Nephron (organoid): Measurements from ENCODE around the gene KCNAB1.

Experiments used
- H3K27ac Mint-ChIP-seq, 3 experiments: 2 replicates each; pipeline ENCODE4 v1.8.0; 2020; ENCODE audit warnings: mixed read lengths in 3 of 3, mild to moderate bottlenecking in 2 of 3, moderate library complexity in 1 of 3
- H3K27me3 Mint-ChIP-seq: 2 replicates; pipeline ENCODE4 v1.8.0; 2021; ENCODE audit warnings: low read depth, mild to moderate bottlenecking, moderate library complexity, mixed read lengths
- H3K36me3 Mint-ChIP-seq: 2 replicates; pipeline ENCODE4 v1.8.0; 2020; ENCODE audit warnings: low read depth, mixed read lengths
- H3K4me1 Mint-ChIP-seq: 2 replicates; pipeline ENCODE4 v1.8.0; 2020; ENCODE audit warnings: mixed read lengths
- H3K4me3 Mint-ChIP-seq, 3 experiments: 2 replicates each; pipeline ENCODE4 v1.8.0; 2020; ENCODE audit warnings: mild to moderate bottlenecking in 3 of 3, mixed read lengths in 3 of 3, moderate library complexity in 2 of 3
- H3K9me3 Mint-ChIP-seq: 2 replicates; pipeline ENCODE4 v1.8.0; 2020; ENCODE audit warnings: mixed read lengths
- CTCF ChIP-seq, 3 experiments: fragments of 200-600 bp; sonication (generic); IDR thresholded peaks; one replicate each; pipeline ENCODE4 v1.5.0; 2021; ENCODE audit warnings: antibody characterized with exemption in 3 of 3; ENCODE audit not compliant: unreplicated experiment in 3 of 3

The KCNAB1 gene

GRCh38 chr3:156201411-156202405 lies 81.3 kb downstream of the KCNAB1 start:
- Mint-ChIP-seq H3K27me3 (no peaks in the 10 kb centered on the region), H3K4me3 (no peak overlapping the region), H3K36me3 (no peaks in the 10 kb centered on the region), H3K9me3 (peaks cover 18% of the 10 kb centered on the region), H3K4me1 (peaks cover 5% of the 10 kb centered on the region), H3K27ac (no peak overlapping the region)
- no peak for TF ChIP-seq CTCF (IDR thresholded peaks at IDR 0.05; ENCODE audit: unreplicated experiment in 3 of 3)

- Mint-ChIP-seq H3K27ac (no peak overlapping the region), H3K4me3 (no peak overlapping the region), H3K27me3 (no peaks in the 10 kb centered on the region), H3K36me3 (no peaks in the 10 kb centered on the region), H3K4me1 (peaks cover 10% of the 10 kb centered on the region), H3K9me3 (peaks cover 3% of the 10 kb centered on the region)
- TF ChIP-seq CTCF (IDR thresholded peaks at IDR 0.05; ENCODE audit: unreplicated experiment in 3 of 3), result no peak
Measured at GRCh38 chr3:156206157-156206556, 85.8 kb downstream of the KCNAB1 start.

GRCh38 chr3:156207802-156208685 lies 87.7 kb downstream of the KCNAB1 start:
- Mint-ChIP-seq H3K27ac (no peak overlapping the region), H3K36me3 (no peaks in the 10 kb centered on the region), H3K4me3 (no peak overlapping the region), H3K9me3 (no peaks in the 10 kb centered on the region), H3K27me3 (no peaks in the 10 kb centered on the region), H3K4me1 (peaks cover 10% of the 10 kb centered on the region)
- no peak for TF ChIP-seq CTCF (IDR thresholded peaks at IDR 0.05; ENCODE audit: unreplicated experiment in 3 of 3)

- H3K36me3 Mint-ChIP-seq, result no peaks in the 10 kb centered on the region
- no peaks in the 10 kb centered on the region for H3K9me3 Mint-ChIP-seq
- no peak overlapping the region for H3K27ac Mint-ChIP-seq
- H3K27me3 Mint-ChIP-seq, result no peaks in the 10 kb centered on the region
- TF ChIP-seq CTCF (IDR thresholded peaks at IDR 0.05; ENCODE audit: unreplicated experiment in 3 of 3), result no peak
- H3K4me3 Mint-ChIP-seq, result no peak overlapping the region
- H3K4me1 Mint-ChIP-seq, result peaks cover 5% of the 10 kb centered on the region
Measured at GRCh38 chr3:156209631-156210335, 89.4 kb downstream of the KCNAB1 start.

- no peak overlapping the region for H3K4me3 Mint-ChIP-seq
- no peak overlapping the region for H3K27ac Mint-ChIP-seq
- peaks cover 5% of the 10 kb centered on the region for H3K4me1 Mint-ChIP-seq
- no peaks in the 10 kb centered on the region for H3K36me3 Mint-ChIP-seq
- TF ChIP-seq CTCF (IDR thresholded peaks at IDR 0.05; ENCODE audit: unreplicated experiment in 3 of 3), result no peak
- H3K27me3 Mint-ChIP-seq, result peaks cover 4% of the 10 kb centered on the region
- H3K9me3 Mint-ChIP-seq, result no peaks in the 10 kb centered on the region
Measured at GRCh38 chr3:156211583-156211982, 91.2 kb downstream of the KCNAB1 start.
